Measurements from ENCODE around the gene LIPT1. TPM values are rescaled to one million over a fixed set of nuclear protein-coding genes. Genes with fewer than 3 reads are reported as not detected.

Gene LIPT1
- total and polyA plus RNA-seq, 2 donors from 2014 or later, result 10.3 to 12.2 TPM

DNA sequence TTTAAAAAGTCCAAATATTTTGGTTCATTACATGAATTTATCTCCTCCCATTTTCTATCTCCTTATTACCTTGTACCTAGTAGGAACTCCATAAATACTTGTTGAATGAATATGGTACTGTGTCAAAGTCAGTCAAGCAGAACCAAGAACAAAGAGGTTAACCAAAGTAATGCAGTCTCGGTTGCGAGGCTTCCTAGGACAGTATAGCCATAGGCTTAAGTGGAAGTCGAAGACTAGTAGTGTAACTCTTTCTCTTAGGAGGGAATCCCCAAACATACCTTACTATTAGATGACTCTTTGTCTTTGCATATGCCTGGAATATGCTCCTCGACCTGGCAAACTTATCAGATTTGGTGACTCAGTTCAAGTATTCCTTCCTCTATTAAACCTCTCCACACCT, 4.8 kb downstream of the LIPT1 start:
- Histone ChIP-seq H3K36me3 (ENCODE audit: control insufficient read depth in 2 of 3, insufficient read depth in 3 of 3, low read length in 3 of 3) (peaks cover 0 to 3% (median 0%) of the 10 kb centered on the region in 3 donors), H3K9ac (ENCODE audit: low read length in 3 of 3) (no peak overlapping the region), H3K27me3 (ENCODE audit: control insufficient read depth, insufficient read depth, low read length) (no peaks in the 10 kb centered on the region), H3K9me3 (ENCODE audit: control insufficient read depth in 2 of 3, insufficient read depth in 1 of 3, low read length in 3 of 3) (no peaks in the 10 kb centered on the region), H3K4me3 (ENCODE audit: low read length in 3 of 3) (no peak overlapping the region), H3K27ac (ENCODE audit: low read depth in 2 of 2, low read length in 2 of 2) (no peak overlapping the region), H3K4me1 (ENCODE audit: control insufficient read depth in 2 of 3, insufficient read depth in 2 of 3, low read depth in 1 of 3, low read length in 3 of 3) (peaks cover 0 to 7% (median 0%) of the 10 kb centered on the region in 3 donors)
- no peak for DNase-seq
- intact Hi-C loops (cut with DNase I), result no loop called here
- TF ChIP-seq, protein P1, sequence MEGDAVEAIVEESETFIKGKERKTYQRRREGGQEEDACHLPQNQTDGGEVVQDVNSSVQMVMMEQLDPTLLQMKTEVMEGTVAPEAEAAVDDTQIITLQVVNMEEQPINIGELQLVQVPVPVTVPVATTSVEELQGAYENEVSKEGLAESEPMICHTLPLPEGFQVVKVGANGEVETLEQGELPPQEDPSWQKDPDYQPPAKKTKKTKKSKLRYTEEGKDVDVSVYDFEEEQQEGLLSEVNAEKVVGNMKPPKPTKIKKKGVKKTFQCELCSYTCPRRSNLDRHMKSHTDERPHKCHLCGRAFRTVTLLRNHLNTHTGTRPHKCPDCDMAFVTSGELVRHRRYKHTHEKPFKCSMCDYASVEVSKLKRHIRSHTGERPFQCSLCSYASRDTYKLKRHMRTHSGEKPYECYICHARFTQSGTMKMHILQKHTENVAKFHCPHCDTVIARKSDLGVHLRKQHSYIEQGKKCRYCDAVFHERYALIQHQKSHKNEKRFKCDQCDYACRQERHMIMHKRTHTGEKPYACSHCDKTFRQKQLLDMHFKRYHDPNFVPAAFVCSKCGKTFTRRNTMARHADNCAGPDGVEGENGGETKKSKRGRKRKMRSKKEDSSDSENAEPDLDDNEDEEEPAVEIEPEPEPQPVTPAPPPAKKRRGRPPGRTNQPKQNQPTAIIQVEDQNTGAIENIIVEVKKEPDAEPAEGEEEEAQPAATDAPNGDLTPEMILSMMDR (IDR thresholded peaks at IDR 0.05; ENCODE audit: borderline replicate concordance, extremely low read depth, insufficient read depth), result no peak
- FAIRE-seq, result no peak

GRCh38 chr2:99166218-99166617, 11.5 kb downstream of the LIPT1 start:
- TF ChIP-seq, protein P1 (IDR thresholded peaks at IDR 0.05; ENCODE audit: borderline replicate concordance, extremely low read depth, insufficient read depth), result no peak
- DNase-seq, result no peak
- no peak overlapping the region for H3K27ac ChIP-seq (ENCODE audit: low read depth in 2 of 2, low read length in 2 of 2)
- no peaks in the 10 kb centered on the region for H3K4me1 ChIP-seq (ENCODE audit: control insufficient read depth in 2 of 3, insufficient read depth in 2 of 3, low read depth in 1 of 3, low read length in 3 of 3)
- no peak for FAIRE-seq
- H3K36me3 ChIP-seq (ENCODE audit: control insufficient read depth in 2 of 3, insufficient read depth in 3 of 3, low read length in 3 of 3), result peaks cover 0 to 14% (median 13%) of the 10 kb centered on the region in 3 donors
- H3K4me3 ChIP-seq (ENCODE audit: low read length in 3 of 3), result no peak overlapping the region
- H3K9ac ChIP-seq (ENCODE audit: low read length in 3 of 3), result no peak overlapping the region
- no peaks in the 10 kb centered on the region for H3K9me3 ChIP-seq (ENCODE audit: control insufficient read depth in 2 of 3, insufficient read depth in 1 of 3, low read length in 3 of 3)
- intact Hi-C loops (cut with DNase I), result no loop called here
- H3K27me3 ChIP-seq (ENCODE audit: control insufficient read depth, insufficient read depth, low read length), result no peaks in the 10 kb centered on the region

DNA sequence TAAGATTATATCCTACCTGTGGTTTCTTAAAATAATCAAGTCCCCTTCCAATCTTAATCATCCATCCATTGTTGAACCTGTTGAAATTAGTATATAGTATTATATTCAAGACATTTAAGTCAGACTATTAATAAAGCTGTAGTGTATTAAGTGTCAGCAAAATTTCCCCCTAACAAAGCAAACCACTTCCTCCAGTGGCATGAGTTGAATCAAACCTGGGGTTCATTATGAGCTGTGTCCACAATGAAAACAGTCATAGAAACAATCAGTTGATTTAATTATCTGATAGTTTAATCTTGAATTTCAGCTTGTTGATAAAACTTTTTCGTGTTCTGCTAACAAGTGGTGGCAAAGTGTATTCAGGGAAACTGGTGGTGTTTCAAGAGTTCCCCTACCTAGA, 14.8 kb downstream of the LIPT1 start:
- intact Hi-C loops (cut with DNase I), result no loop called here

More for the DNA sequence above, 14.8 kb downstream of the LIPT1 start:
- H3K9me3 ChIP-seq (ENCODE audit: control insufficient read depth in 2 of 3, insufficient read depth in 1 of 3, low read length in 3 of 3), result no peaks in the 10 kb centered on the region
- FAIRE-seq (no peak), DNase-seq (no peak)
- no peaks in the 10 kb centered on the region for H3K27me3 ChIP-seq (ENCODE audit: control insufficient read depth, insufficient read depth, low read length)
- H3K4me1 ChIP-seq (ENCODE audit: control insufficient read depth in 2 of 3, insufficient read depth in 2 of 3, low read depth in 1 of 3, low read length in 3 of 3), result no peaks in the 10 kb centered on the region
- H3K36me3 ChIP-seq (ENCODE audit: control insufficient read depth in 2 of 3, insufficient read depth in 3 of 3, low read length in 3 of 3), result peaks cover 0 to 18% (median 13%) of the 10 kb centered on the region in 3 donors
- no peak overlapping the region for H3K9ac ChIP-seq (ENCODE audit: low read length in 3 of 3)
- no peak overlapping the region for H3K4me3 ChIP-seq (ENCODE audit: low read length in 3 of 3)
- no peak overlapping the region for H3K27ac ChIP-seq (ENCODE audit: low read depth in 2 of 2, low read length in 2 of 2)
- TF ChIP-seq, protein P1 (IDR thresholded peaks at IDR 0.05; ENCODE audit: borderline replicate concordance, extremely low read depth, insufficient read depth), result no peak

All from kidney (tissue), 14 donors.